Measurements from ENCODE around the gene DIPK1B. TPM values are rescaled to one million over a fixed set of nuclear protein-coding genes. Genes with fewer than 3 reads are reported as not detected.

The DIPK1B gene
- total and polyA plus RNA-seq, 3 donors from 2014 or later: 23.3 to 36.2 (median 28.7) TPM

GRCh38 chr9:136695955-136696354 is 16.4 kb upstream of the DIPK1B start:
- H3K36me3 ChIP-seq (ENCODE audit: low read depth, missing control alignments): no peaks in the 10 kb centered on the region
- no peak for DNase-seq
- intact Hi-C loops (cut with DNase I; ENCODE audit: low total_unique reads): no loop called here
- H3K4me3 ChIP-seq: no peak overlapping the region
- no peak for TF ChIP-seq CTCF (IDR thresholded peaks at IDR 0.05)
- no peak for TF ChIP-seq POLR2A (IDR thresholded peaks at IDR 0.05)
- 87 to 91% methylated on average over 12 to 23 of the region's 23 CpGs for WGBS, 2 donors
- H3K27ac ChIP-seq: no peak overlapping the region
- H3K9me3 ChIP-seq: no peaks in the 10 kb centered on the region
- no peaks in the 10 kb centered on the region for H3K4me1 ChIP-seq
- H3K27me3 ChIP-seq: no peaks in the 10 kb centered on the region

DNA sequence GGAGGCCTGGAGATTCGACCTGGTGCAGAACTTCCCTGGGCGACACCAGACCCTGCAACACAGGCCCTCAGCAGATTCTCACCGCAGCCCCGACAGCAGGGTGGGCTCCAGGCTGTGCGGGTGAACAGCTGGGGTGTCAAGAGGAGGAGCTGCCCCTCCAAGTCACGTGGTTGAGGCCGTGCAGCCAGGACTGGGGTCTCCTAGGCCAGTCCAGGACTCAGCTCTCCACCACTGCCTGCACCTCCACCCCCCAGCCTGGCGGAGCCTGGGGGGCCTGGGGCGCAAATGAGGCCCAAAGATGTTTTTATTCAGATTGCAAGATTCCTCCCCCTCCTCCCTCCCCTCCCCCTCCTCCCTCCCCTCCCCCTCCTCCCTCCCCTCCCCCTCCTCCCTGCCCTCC is 15.9 kb upstream of the DIPK1B start:
- intact Hi-C loops (cut with DNase I; ENCODE audit: low total_unique reads): no loop called here
- Histone ChIP-seq H3K36me3 (ENCODE audit: low read depth, missing control alignments) (no peaks in the 10 kb centered on the region), H3K27me3 (no peaks in the 10 kb centered on the region), H3K4me3 (no peak overlapping the region), H3K9me3 (no peaks in the 10 kb centered on the region), H3K4me1 (no peaks in the 10 kb centered on the region), H3K27ac (no peak overlapping the region)
- WGBS, 2 donors: 74 to 80% methylated on average over 7 to 9 of the region's 9 CpGs
- DNase-seq: no peak
- TF ChIP-seq POLR2A (IDR thresholded peaks at IDR 0.05) (no peak), CTCF (IDR thresholded peaks at IDR 0.05) (no peak)

GRCh38 chr9:136697146-136697820 is 15.1 kb upstream of the DIPK1B start:
- WGBS, 2 donors: 63 to 77% methylated on average over 7 to 23 of the region's 23 CpGs
- no peaks in the 10 kb centered on the region for H3K9me3 ChIP-seq
- H3K27me3 ChIP-seq: no peaks in the 10 kb centered on the region
- intact Hi-C loops (cut with DNase I; ENCODE audit: low total_unique reads): no loop called here
- H3K4me3 ChIP-seq: no peak overlapping the region
- TF ChIP-seq CTCF (IDR thresholded peaks at IDR 0.05) (no peak), POLR2A (IDR thresholded peaks at IDR 0.05) (no peak)
- no peak overlapping the region for H3K27ac ChIP-seq
- H3K36me3 ChIP-seq (ENCODE audit: low read depth, missing control alignments): no peaks in the 10 kb centered on the region
- no peak for DNase-seq
- no peaks in the 10 kb centered on the region for H3K4me1 ChIP-seq

GRCh38 chr9:136697821-136698526 is 14.4 kb upstream of the DIPK1B start:
- WGBS, 2 donors: 81 to 82% methylated on average over 20 of the region's 20 CpGs
- H3K27ac ChIP-seq: no peak overlapping the region
- no peaks in the 10 kb centered on the region for H3K4me1 ChIP-seq
- intact Hi-C loops (cut with DNase I; ENCODE audit: low total_unique reads): no loop called here
- no peak overlapping the region for H3K4me3 ChIP-seq
- no peak for TF ChIP-seq CTCF (IDR thresholded peaks at IDR 0.05)
- no peak for TF ChIP-seq POLR2A (IDR thresholded peaks at IDR 0.05)
- DNase-seq: no peak
- H3K27me3 ChIP-seq: no peaks in the 10 kb centered on the region
- H3K36me3 ChIP-seq (ENCODE audit: low read depth, missing control alignments): no peaks in the 10 kb centered on the region
- no peaks in the 10 kb centered on the region for H3K9me3 ChIP-seq
